IPS-NIHi7 (cell line): ENCODE measurements around the gene ETFBKMT.
"Not testable (repeated sequence)": the region's sequence is repeated elsewhere in the genome, so short reads cannot be mapped to it uniquely, and the experiment has no call there.

ENCODE experiments used
- DNase-seq: peaks from one replicate; pipeline ENCODE4 v3.0.0; 2012; ENCODE audit warnings: mixed read lengths; ENCODE audit errors: extremely low spot score

ETFBKMT gene

DNA sequence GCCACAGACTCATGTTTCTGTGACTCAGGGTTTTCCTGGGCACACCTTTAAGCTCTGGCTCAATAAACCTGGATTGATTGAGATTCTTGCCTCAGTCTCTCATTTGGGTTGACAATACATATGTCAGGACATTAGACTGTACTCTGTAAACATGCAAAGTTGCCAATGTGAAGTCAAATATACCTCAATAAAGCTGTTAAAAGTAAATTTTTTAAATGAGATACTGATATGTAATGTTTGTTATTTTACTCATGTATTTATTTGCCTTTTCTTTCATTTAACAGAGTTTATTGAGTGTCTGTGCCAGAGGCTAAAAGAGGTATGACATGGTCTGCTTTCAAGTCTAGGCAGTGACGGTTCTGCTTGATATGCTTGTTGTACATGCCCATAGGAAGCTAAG is 3.7 kb upstream of the ETFBKMT start:
- no peak for DNase-seq

DNA sequence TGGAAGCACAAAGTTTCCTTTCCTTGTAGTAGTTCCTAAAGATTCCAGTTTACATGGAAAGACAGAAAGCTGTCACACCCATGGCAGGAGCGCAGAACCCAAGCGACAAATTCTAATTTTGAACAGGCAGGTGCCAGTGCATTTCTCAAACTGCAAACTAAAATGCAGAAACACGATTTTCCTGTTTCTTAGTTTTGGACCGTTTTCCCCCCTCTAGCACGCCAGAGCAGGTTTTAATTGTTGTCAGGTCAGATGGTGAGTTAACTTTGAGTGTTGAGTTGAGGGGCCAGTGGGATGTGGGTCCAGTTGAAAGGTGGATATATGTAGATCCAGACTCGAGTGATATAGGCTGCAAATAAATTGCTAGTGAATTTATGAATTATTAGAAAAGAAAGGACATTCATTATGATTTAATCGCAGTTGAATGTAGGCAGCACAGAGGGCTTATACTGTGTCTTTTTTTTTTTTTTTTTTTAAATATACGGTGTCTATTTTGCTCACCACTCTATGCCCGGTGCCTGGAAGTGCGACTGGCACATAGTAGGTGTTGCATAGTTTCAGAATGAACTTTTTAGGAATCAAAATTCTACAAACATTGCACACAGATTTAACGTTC is 909 bp upstream of the ETFBKMT start:
- DNase-seq, result no peak

DNA sequence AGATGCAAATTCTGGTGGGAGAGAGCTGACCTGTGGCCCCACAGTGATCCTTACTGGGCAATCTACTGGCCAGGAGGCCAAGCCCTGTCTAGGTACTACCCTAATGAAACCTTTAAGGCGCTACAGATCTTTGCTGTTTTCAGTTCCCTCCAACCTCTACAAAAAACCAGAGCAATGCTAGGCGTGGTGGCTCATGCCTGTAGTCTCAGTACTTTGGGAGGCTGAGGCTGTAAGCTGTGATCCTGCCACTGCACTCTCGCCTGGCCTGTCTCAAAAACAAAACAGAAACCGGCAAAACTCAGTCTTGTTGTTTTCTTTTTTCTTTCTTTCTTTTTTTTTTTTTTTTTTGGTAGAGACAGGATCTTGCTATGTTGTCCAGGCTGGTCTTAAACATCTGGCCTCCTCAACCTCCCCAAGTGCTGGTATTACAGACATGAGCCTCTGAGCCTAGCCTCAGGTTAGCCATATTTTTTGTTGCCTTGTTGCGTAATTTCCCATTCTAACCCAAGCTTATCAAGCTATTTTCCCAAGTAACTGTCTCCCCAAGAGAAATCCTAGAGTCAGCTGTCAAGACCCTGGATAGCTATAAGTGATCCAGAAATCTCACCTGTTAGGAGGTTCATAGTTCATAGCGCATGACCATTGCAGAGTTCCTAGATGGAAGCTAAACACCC is 2.8 kb downstream of the ETFBKMT start:
- DNase-seq, result no peak

DNA sequence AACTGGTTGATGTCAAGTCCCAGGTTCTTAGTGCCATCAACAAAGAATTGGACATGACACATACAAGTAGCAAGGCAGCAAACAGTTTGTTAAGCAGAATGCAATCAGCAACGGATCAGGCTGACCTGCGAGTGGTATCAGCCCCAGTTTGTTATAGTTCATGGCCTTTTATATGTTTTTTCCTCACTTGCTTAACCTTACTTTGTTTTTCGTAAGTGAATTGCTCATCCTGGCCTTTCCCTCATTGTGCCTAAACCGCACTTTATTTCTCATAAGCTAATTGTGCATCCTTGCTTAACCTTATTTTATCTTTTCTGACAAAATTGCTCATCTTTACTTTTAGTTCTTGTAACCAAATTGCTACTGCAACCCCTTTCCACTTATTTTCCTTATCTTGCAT is 4.1 kb downstream of the ETFBKMT start:
- DNase-seq, result no peak

DNA sequence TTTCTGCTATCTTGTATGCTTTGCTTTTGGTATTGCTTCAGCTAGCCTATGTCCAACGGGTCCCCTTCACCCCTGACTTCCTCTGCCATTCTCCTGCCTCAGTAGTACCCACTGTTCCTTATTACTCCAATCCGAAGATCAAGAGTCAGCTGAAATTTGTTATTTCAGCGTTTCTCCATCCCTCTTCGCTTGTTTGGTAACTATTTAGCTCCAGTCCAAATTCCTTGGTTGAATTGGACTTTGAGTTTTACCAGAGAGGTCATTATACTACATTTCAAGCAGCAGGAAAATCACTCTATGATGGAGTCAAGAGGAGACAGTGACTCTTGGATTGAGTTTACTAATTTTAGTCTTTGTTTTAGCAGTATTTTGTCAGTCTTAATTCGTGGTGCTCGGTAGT is 4.5 kb downstream of the ETFBKMT start:
- no peak for DNase-seq

DNA sequence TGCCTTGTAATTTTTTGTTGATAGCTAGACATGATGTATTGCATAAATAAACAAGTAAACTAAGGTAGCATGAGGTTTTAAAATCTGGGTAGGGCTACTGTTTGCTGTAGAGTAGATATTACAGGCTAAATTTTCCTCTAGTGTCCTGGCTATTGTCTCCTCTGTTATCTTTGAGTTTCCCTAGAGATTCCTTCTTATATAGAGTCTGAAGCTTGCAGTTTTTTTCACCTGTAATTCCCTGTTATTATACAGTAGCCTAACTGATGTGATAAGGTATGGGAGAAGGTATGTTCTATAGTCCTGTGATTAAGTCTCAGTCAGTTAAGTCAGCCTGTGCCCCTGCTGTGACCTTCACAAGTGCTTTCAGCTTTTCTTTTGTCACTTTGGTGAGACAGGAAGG is 9.5 kb downstream of the ETFBKMT start:
- DNase-seq, result no peak

DNA sequence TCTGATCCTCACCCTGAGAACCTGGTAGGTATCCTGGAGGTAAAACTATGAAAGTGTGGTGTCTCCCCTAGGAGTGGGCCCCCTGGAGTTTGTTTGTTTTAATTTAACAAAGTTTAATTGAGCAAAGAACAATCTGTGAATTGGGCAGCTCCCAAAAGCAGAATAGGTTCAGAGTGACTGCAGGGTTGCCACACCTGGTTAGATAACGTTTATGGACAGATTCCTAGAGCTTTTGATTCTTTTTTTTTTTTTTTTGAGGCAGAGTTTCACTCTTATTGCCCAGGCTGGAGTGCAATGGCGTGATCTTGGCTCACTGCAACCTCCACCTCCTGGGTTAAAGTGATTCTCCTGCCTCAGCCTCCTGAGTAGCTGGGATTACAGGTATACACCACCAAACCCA is 10.1 kb downstream of the ETFBKMT start:
- DNase-seq, result not testable (repeated sequence)

DNA sequence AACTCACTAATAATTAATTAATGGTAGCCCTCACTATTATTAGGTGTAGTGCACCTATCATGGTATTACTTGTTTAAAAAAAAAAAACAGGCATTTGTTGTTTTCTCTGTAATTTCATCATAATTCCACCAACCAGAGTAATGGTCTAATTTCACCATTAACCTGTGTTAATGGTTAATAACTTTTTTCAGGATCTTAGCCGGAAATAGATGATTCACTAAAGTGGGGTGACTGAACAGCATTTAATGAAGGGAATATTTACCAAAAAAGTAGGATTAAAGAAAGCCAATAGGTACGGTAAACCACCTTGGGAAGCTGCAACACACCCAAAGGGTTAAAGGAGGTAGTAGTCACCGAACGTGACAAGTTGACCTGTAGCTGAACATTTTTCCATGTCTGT is 13.0 kb downstream of the ETFBKMT start:
- DNase-seq, result no peak

DNA sequence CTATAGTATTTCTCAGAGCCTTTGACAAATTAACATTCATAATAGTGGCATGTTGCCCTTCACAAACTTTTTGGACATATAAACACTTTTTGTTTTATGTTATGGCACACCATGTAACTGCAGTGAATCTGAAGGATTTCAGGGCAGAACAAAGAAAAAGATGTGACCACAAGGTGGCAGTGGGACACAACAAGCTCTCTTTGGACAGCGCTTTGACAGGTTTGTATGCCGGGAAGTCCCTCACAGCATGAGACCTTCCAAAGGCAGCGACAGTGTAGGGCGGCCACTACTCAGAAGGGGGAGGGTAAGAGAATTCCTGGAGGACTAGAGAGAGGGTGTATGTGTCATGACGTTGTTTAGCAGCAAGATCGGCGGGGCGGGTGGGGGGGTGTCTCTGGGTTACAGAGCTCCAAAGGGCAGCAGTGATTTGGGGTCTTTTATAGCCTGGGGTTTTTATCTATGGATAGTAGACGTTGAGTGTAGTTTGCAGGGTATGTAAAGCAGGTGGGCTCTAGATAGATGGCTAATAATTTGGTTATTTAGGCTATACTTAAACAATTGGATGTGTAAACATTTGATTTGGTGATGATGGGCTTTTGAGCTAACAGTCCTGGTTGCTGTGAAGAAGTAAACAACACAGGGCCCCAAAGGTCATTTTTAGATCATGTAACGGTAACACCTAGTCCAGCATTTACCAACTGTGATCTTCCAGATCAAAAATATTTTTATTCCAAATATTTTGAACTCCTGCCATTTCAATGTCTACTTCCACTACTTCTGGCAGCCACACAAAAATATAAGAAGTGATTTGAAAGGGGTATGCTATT is 22.9 kb downstream of the ETFBKMT start:
- peak; percentile 82 for DNase-seq

DNA sequence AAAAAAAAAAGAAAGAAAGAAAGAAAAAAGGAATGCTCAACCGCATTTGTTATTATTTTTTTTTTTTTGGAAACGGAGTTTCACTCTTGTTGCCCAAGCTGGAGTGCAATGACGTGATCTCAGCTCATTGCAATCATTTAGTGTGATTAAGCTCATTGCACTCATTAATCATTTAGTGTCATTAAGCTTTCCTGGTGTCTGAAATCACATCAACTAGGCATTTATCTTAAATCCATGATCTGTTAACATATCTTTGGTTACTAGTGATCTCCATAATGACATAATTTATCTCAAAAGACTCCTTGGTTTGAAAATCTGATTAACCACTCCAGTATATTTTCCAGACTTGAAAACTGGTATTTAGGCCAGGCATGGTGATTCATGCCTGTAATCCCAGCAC is 26.3 kb downstream of the ETFBKMT start:
- no peak for DNase-seq

DNA sequence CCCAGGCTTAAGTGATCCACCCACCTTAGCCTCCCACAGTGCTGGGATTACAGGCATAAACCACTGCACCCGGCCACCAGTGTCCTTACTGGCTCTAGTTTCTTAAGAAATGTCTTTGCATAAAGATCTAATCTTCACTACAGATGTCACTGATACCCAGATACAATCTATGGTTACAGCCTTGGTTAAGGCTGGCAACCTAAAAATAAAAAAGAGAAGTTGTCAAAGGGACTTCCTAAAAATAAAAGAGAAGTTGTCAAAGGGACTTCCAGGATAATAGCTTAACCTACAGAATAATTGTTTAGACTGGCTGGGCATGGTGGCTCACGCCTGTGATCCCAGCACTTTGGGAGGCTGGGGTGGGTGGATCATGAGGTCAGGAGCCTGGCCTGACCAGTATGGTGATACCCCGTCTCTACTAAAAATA is 27.6 kb downstream of the ETFBKMT start:
- DNase-seq, result no peak

DNA sequence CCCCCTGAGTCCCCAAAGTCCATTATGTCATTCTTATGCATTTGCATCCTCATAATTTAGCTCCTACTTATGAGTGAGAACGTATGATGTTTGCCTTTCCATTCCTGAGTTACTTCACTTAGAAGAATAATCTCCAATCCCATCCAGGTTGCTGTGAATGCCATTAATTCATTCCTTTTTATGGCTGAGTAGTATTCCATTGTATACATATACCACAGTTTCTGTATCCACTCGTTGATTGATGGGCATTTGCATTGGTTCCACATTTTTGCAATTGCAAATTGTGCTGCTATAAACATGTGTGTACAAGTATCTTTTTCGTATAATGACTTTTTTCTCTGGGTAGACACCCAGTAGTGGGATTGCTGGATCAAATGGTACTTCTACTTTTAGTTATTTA is 30.4 kb downstream of the ETFBKMT start:
- not testable (repeated sequence) for DNase-seq

DNA sequence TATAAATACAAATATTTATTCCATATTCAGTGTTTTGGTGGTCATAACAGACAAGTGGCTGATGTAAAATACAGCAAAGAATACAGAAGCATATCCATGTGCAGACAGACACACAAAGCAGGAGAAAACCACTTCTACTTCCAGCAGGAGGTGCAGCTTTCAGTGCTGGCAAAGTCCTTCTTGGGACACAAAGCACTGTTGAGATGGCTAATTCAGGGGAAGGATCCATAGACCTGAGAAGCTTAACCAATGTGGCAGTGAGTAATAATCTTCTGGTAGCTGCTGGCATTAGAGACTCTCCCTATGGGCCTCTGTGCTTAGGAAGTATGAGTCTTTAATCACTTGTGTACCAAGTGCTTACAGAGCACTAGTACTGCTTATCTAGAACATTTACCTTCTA is 42.6 kb downstream of the ETFBKMT start:
- DNase-seq, result peak; percentile 41

DNA sequence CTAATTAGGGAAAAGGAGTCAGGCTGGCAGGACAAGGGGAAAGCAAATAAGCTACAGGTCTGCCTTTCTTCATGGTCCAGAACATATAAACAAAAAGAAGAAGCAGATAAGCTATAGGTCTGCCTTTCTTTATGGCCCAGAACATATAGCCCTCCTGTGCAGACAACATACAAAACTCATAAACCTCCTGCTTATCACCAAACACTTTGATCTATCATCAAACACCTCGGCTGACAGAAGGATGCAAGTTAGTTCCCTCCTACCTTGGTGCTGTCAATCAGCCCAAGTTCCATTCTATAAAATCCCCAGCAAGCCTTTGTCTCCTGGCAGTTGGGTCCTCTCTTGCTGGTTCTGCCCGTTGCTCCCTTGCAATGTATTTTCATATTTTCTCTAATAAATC is 46.1 kb downstream of the ETFBKMT start:
- no peak for DNase-seq

DNA sequence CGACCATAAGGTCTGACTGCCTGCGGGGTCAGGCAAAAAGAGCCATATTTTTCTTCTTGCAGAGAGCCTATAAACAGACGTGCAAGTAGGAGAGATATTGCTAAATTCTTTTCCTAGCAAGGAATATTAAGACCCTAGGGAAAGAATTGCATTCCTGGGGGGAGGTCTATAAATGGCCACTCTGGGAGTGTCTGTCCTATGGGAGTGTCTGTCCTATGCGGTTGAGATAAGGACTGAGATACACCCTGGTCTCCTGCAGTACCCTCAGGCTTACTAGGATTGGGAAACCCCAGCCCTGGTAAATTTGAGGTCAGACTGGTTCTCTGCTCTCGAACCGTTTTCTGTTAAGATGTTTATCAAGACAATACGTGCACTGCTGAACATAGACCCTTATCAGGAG is 48.6 kb downstream of the ETFBKMT start:
- DNase-seq, result not testable (repeated sequence)

DNA sequence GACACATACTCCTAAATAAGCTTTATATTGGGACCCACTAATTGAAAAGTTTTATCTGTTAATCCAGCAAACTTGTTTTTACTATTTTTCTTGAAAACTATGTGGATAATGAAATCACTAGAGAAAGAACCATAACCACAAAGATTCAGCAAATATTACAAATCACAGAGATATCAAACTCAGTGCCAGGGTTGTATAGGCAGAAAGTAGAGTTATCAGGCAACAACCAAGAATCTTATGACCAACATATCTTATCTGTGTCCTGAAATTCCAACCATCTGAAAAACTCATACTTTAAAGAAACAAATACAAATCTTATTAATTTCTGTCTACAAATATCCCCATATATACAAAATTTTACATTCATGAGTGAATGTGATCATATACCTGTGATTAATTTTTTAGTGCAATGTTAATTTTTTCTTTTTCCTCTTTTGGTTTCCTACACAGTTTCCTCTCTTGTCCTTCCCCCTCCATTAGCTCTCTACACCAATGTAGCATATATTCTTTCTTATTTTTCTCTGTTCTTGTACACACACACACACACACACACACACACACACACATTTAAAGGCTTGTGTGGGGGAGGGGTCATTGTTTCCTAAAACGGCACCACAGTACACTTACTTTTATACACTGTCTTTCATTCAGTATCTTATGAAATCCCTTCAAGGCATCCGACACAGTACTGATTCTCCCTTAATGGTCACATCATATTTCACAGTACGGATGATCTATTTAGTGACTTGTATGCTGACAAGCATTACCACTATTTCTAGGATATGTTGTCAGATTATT is 50.7 kb downstream of the ETFBKMT start:
- no peak for DNase-seq

DNA sequence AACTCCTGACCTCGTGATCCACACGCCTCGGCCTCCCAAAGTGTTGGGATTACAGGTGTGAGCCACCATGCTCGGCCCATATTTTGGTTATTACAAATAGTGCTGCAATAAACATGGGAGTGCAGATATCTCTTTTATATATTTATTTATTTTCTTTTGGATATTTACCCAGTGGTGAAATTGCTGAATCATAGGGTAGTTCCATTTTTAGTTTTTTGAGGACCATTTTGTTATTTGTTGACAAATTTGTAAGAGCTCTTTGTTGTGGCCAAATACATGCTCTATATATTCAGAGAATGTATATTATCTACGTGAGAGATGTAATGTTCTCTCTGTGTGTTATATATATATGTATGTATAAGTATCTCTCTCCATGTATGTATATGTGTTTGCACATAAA is 53.4 kb downstream of the ETFBKMT start:
- no peak for DNase-seq

DNA sequence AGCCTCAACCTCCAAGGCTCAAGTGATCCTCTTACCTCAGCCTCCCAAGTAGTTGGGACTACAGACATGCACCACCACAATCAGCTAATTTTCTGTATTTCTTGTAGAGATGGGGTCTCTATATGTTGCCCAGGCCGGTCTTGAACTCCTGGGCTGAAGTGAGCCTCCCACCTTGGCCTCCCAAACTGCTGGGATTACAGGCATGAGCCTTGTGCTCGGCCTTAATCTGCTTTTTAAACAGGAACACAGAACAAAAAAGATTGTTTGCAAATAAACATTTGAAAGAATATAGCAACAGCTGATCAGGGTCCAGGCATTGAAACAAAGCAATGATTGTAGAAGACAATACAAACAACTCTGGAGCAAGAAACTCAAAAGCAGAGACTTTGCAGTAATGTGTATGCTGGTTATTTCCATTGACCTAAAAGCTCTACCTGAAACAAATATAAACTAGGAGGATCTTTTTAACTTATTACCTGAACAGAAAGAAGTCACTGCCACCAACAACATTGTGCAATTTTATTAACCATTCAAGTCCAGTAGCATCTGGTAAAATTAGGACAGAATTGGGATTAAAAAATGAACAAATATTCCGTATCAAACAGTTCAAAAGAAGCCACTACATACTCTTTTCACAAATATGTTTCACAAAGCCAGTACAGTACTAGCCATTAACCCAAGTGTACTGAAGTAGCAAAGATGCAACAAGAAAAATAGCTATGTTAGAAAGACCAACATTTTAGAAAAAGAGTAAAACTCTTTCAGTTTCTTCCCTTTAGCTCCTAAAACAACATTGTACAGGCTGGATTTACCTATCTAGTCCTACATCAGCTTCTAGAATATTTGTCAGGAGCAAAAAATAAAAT is 55.2 kb downstream of the ETFBKMT start:
- DNase-seq, result no peak

DNA sequence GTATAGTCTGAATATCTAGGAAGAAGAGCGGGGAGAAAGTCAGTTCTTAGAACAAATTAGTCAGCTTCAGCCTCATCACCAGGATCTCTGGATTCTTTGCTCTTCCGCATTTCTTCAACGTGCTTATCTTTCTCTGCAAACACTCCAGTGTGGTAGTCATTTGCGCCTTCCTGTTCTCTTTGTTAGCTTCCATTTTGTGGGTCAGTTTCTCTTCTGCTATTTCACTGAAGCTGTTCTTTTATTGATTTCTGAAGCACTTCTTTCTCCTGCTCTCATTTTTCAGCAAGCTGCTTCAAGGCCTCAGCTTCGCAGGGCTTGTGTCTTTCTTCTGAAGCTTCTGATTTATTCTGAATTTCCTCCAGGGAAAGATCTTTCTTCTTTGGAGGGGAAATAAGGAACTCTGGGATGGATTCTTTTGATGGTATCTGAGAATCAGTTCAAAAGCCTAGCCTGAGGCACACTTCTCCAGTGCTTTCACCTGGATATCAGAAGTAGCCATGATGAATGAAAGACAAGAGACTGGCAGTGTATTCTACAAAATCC is 55.9 kb downstream of the ETFBKMT start:
- peak; percentile 18 for DNase-seq

DNA sequence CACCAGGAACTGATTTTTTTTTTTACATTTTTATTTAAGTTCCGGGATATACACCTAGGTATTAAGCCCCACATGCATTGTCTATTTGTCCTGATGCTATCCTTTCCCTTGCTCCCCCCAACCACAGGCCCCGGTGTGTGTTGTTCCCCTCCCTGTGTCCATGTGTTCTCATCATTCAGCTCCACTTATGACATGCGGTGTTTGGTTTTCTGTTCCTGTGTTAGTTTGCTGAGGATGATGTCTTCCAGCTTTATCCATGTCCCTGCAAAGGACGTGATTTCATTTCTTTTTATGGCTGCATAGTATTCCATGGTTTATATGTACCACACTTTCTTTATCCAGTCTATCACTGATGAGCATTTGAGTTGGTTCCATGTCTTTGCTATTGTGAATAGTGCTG is 57.5 kb downstream of the ETFBKMT start:
- DNase-seq, result not testable (repeated sequence)
